HepG2 (cell line): ENCODE data around the gene HSD11B2. TPM values are rescaled to one million over a fixed set of nuclear protein-coding genes. Genes with fewer than 3 reads are reported as not detected.

Experiments
- AGO2 ChIP-seq: fragments of 200-400 bp; formaldehyde crosslinking; optimal IDR thresholded peaks from 2 replicates; pipeline ENCODE3; 2017; ENCODE audit warnings: mild to moderate bottlenecking, low read depth, low read length, moderate library complexity
- BHLHE40 ChIP-seq: IDR thresholded peaks from 2 replicates; pipeline ENCODE4 v1.6.1; 2011; ENCODE audit warnings: low read length, improper control_type of control experiment
- DPF2 ChIP-seq: sonication (generic); formaldehyde crosslinking; IDR thresholded peaks from 2 replicates; pipeline ENCODE4 v1.4.0; 2020; ENCODE audit warnings: mild to moderate bottlenecking, low read depth, missing genetic modification reagents, borderline replicate concordance
- FIP1L1 ChIP-seq: fragments of 200-400 bp; formaldehyde crosslinking; IDR thresholded peaks from 2 replicates; pipeline ENCODE4 v1.6.1; 2018; ENCODE audit warnings: low read depth, mild to moderate bottlenecking, low read length, moderate library complexity, borderline replicate concordance; ENCODE audit not compliant: insufficient read depth
- HNRNPL ChIP-seq: fragments of 200-400 bp; formaldehyde crosslinking; IDR thresholded peaks from 2 replicates; pipeline ENCODE4 v1.6.1; 2017; ENCODE audit warnings: mild to moderate bottlenecking, low read depth, low read length
- HOXA9 ChIP-seq: sonication (generic); formaldehyde crosslinking; IDR thresholded peaks from 2 replicates; pipeline ENCODE4 v1.8.1; 2022; ENCODE audit warnings: missing genetic modification reagents, mild to moderate bottlenecking, moderate library complexity, borderline replicate concordance
- MIER2 ChIP-seq: IDR thresholded peaks from 2 replicates; pipeline ENCODE4 v1.6.1; 2016; ENCODE audit warnings: missing biosample characterization, missing genetic modification reagents
- MTA1 ChIP-seq: sonication (generic); formaldehyde crosslinking; IDR thresholded peaks from 2 replicates; pipeline ENCODE4 v1.4.0; 2020; ENCODE audit warnings: missing genetic modification reagents, mild to moderate bottlenecking, borderline replicate concordance
- SETDB1 ChIP-seq: sonication (generic); formaldehyde crosslinking; IDR thresholded peaks from 2 replicates; pipeline ENCODE4 v1.5.1; 2020; ENCODE audit warnings: missing genetic modification reagents, mild to moderate bottlenecking, borderline replicate concordance
- ZNF713 ChIP-seq: sonication (generic); formaldehyde crosslinking; IDR thresholded peaks from 2 replicates; pipeline ENCODE4 v1.4.0; 2020; ENCODE audit warnings: mild to moderate bottlenecking, missing genetic modification reagents
- ZNF83 ChIP-seq: sonication (generic); formaldehyde crosslinking; IDR thresholded peaks from 2 replicates; pipeline ENCODE4 v1.4.0; 2020; ENCODE audit warnings: missing genetic modification reagents, mild to moderate bottlenecking, borderline replicate concordance
- ZSCAN20 ChIP-seq: sonication (generic); formaldehyde crosslinking; IDR thresholded peaks from 2 replicates; pipeline ENCODE4 v1.4.0; 2020; ENCODE audit warnings: missing genetic modification reagents, mild to moderate bottlenecking, borderline replicate concordance
- polyA plus RNA-seq, 8 experiments: library from polyadenylated mRNA; depleted of rRNA in 3 of 8; stranded (reverse) in 7 of 8; unstranded in 1 of 8; fragments of >200 nt; fragmentation: Illumina TruSeq in 4 of 8; extraction: Trizol in 4 of 8; gene quantifications; 2 replicates each; pipeline versions ENCODE4 v1.2.1 to v1.2.3, GENCODE V29; 2011 to 2016; ENCODE audit warnings: low read depth in 4 of 8, missing spikeins in 1 of 8, mixed read lengths in 1 of 8; ENCODE audit not compliant: insufficient read depth in 1 of 8
- total RNA-seq, 5 experiments: library from RNA; depleted of rRNA; stranded (reverse); fragments of >200 nt; fragmentation: Illumina TruSeq; extraction: Trizol; gene quantifications; 2 replicates each; pipeline ENCODE4 v1.2.3, GENCODE V29; 2016; ENCODE audit warnings: low read depth in 1 of 5
- TF ChIP-seq, protein P1 (sequence below): sonication (generic); formaldehyde crosslinking; IDR thresholded peaks from 2 replicates; pipeline ENCODE4 v1.4.0; 2020; ENCODE audit warnings: mild to moderate bottlenecking, missing genetic modification reagents
- TF ChIP-seq, protein P2 (sequence below): sonication (generic); formaldehyde crosslinking; IDR thresholded peaks from 2 replicates; pipeline ENCODE4 v1.4.0; 2020; ENCODE audit warnings: missing genetic modification reagents
- TF ChIP-seq, protein P3 (sequence below), 2 experiments: sonication (generic) in 1 of 2; formaldehyde crosslinking in 1 of 2; IDR thresholded peaks; 2 replicates each; pipeline versions ENCODE4 v1.6.1 to v1.9.0; 2014 to 2022; ENCODE audit warnings: antibody characterized with exemption in 1 of 2, borderline replicate concordance in 1 of 2, inconsistent platforms in 1 of 2, low read depth in 1 of 2, missing genetic modification reagents in 1 of 2
- TF ChIP-seq, protein P4 (sequence below): IDR thresholded peaks from 2 replicates; pipeline ENCODE4 v1.6.1; 2016; ENCODE audit warnings: missing compliant biosample characterization, missing genetic modification reagents, borderline replicate concordance

The HSD11B2 gene
- total and polyA plus RNA-seq, 2 of the 13 experiments (the other 11 are each of a cell fraction or from before 2014, with no cell fraction given) = 8.9 to 13.6 TPM

DNA sequence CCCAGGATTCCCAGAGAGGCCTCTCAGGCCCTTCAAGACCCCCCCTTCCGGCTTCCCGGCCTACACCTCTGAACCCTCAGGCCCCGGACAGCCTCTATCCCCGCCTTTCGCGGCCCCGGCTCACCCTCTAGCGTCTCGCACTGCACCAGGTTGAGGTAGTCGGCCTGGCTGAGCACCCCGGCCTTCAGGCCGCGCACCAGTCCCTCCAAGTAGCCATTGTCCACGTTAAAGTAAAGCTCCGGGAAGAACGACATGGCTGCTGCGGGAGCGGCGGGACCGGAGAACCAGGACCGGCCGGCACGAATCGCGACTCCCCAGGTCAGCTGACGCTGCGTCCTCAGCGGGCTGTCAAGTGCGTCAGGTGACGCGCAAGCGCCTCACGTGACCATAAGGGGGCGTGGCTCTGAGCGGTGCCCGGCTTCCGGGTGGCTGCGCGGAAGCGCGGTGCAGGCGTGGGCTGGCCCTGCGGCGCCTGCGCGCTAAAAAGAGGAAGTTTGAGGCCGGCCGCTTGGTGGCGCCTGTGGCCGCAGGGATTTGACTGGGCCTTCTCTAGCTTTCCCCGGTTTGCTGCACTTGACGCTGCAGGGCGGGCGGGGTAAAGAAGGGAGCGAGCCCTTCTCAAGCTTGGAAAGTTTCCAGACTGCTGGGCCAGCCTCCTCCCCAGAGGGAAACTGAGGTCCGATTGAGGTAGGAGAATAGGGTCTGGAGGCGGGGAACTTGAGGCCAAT is 50.1 kb downstream of the HSD11B2 start, which contains the start of gene ATP6V0D1 (continued):
- TF ChIP-seq, protein P1, sequence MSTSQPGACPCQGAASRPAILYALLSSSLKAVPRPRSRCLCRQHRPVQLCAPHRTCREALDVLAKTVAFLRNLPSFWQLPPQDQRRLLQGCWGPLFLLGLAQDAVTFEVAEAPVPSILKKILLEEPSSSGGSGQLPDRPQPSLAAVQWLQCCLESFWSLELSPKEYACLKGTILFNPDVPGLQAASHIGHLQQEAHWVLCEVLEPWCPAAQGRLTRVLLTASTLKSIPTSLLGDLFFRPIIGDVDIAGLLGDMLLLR (CRISPR knock-in tag) = no peak
- TF ChIP-seq HOXA9 (CRISPR knock-in tag) (no peak), SETDB1 (CRISPR knock-in tag) (no peak), FIP1L1 (peak; percentile 65; the same call in 1 of the 2 replicates), MTA1 (no peak), HNRNPL (peak; percentile 37; the same call in 1 of the 2 replicates), BHLHE40 (peak; percentile 97), ZNF713 (peak; percentile 96), AGO2 (peak; percentile 74), ZSCAN20 (CRISPR knock-in tag) (no peak), ZNF83 (no peak; the same call in 1 of the 2 replicates), DPF2 (no peak; the same call in 1 of the 2 replicates), MIER2 (CRISPR knock-in tag) (peak; percentile 77; the same call in 1 of the 2 replicates)
- TF ChIP-seq, protein P2, sequence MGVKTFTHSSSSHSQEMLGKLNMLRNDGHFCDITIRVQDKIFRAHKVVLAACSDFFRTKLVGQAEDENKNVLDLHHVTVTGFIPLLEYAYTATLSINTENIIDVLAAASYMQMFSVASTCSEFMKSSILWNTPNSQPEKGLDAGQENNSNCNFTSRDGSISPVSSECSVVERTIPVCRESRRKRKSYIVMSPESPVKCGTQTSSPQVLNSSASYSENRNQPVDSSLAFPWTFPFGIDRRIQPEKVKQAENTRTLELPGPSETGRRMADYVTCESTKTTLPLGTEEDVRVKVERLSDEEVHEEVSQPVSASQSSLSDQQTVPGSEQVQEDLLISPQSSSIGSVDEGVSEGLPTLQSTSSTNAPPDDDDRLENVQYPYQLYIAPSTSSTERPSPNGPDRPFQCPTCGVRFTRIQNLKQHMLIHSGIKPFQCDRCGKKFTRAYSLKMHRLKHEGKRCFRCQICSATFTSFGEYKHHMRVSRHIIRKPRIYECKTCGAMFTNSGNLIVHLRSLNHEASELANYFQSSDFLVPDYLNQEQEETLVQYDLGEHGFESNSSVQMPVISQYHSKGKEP (CRISPR knock-in tag) = no peak
- TF ChIP-seq, protein P3, sequence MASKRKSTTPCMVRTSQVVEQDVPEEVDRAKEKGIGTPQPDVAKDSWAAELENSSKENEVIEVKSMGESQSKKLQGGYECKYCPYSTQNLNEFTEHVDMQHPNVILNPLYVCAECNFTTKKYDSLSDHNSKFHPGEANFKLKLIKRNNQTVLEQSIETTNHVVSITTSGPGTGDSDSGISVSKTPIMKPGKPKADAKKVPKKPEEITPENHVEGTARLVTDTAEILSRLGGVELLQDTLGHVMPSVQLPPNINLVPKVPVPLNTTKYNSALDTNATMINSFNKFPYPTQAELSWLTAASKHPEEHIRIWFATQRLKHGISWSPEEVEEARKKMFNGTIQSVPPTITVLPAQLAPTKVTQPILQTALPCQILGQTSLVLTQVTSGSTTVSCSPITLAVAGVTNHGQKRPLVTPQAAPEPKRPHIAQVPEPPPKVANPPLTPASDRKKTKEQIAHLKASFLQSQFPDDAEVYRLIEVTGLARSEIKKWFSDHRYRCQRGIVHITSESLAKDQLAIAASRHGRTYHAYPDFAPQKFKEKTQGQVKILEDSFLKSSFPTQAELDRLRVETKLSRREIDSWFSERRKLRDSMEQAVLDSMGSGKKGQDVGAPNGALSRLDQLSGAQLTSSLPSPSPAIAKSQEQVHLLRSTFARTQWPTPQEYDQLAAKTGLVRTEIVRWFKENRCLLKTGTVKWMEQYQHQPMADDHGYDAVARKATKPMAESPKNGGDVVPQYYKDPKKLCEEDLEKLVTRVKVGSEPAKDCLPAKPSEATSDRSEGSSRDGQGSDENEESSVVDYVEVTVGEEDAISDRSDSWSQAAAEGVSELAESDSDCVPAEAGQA (IDR thresholded peaks at IDR 0.05; ENCODE audit: low read depth) = 0 out of 2 replicates have a peak, but pooled peaks have one; percentile 63
- TF ChIP-seq, protein P3 (CRISPR knock-in tag; IDR thresholded peaks at IDR 0.05; ENCODE audit: borderline replicate concordance) = no peak
- TF ChIP-seq, protein P4, sequence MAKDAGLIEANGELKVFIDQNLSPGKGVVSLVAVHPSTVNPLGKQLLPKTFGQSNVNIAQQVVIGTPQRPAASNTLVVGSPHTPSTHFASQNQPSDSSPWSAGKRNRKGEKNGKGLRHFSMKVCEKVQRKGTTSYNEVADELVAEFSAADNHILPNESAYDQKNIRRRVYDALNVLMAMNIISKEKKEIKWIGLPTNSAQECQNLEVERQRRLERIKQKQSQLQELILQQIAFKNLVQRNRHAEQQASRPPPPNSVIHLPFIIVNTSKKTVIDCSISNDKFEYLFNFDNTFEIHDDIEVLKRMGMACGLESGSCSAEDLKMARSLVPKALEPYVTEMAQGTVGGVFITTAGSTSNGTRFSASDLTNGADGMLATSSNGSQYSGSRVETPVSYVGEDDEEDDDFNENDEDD (CRISPR knock-in tag) = peak; percentile 81; the same call in 1 of the 2 replicates
